Pancreas (tissue), 10 donors: ENCODE data around the gene R3HDM4. TPM values are rescaled to one million over a fixed set of nuclear protein-coding genes. Genes with fewer than 3 reads are reported as not detected.

Experiments
- ATAC-seq, 4 donors: fragments of 200-7000 bp; cut with Tn5 transposase; one replicate each; pipeline versions ENCODE4 v1.8.0 to v1.9.1; 2020; ENCODE audit warnings: mild to moderate bottlenecking in 4 of 4, moderate library complexity in 4 of 4
- DNase-seq, 6 donors: peaks; one replicate each; pipeline ENCODE4 v3.0.0-alpha.2; 2020
- FAIRE-seq: peaks from 2 replicates; lab custom pipeline; 2012; peaks lifted over from hg19 to GRCh38; lab: Jason Lieb, UNC
- H3K27ac ChIP-seq, 4 donors: fragments of 200-600 bp; sonication (generic); 1 replicate in 3 of 4; 2 replicates in 1 of 4; pipeline versions ENCODE4 v1.5.0 to v1.8.0; 2020
- H3K27me3 ChIP-seq, 4 donors: fragments of 200-600 bp; one replicate each; pipeline ENCODE4 v1.8.0; 2021
- H3K36me3 ChIP-seq, 3 donors: fragments of 200-600 bp; sonication (generic) in 1 of 3; one replicate each; pipeline versions ENCODE4 v1.5.0 to v1.8.0; 2020 to 2021
- H3K4me1 ChIP-seq, 3 donors: fragments of 200-600 bp; one replicate each; pipeline ENCODE4 v1.8.0; 2021
- H3K4me3 ChIP-seq, 4 donors: fragments of 200-600 bp; sonication (generic) in 2 of 4; one replicate each; pipeline versions ENCODE4 v1.5.0 to v1.8.0; 2020 to 2021
- H3K9me3 ChIP-seq, 4 donors: fragments of 200-600 bp; one replicate each; pipeline ENCODE4 v1.8.0; 2021
- WGBS, 2 donors: extraction: QIAGEN DNeasy Blood & Tissue Kit; methylation state at CpG; one replicate each; pipeline ENCODE4 v1.1.7; 2013; 5-methylcytosine and 5-hydroxymethylcytosine counted together
- intact Hi-C, 3 donors: fragments of 100-400 bp; cut with DNase I; formaldehyde crosslinking; loops; one replicate each; pipeline versions ENCODE4 v1.11.1 to v1.14.2; 2022
- polyA plus RNA-seq, 2 donors: library from polyadenylated mRNA; stranded (reverse); fragments of 200-250 nt; gene quantifications; one replicate each; pipeline ENCODE4 v1.2.3, GENCODE V29; 2013
- total RNA-seq, 6 donors: library from RNA; stranded (reverse); fragmentation: NEBNext Ultra II Directional in 4 of 6; extraction: Animal tissue kit (Norgen Biotek cat#: 25700) in 4 of 6; gene quantifications; one replicate each; pipeline versions ENCODE4 v1.2.1 to v1.2.4, GENCODE V29; 2021 to 2023
- TF ChIP-seq, protein P1 (sequence below), 4 donors: fragments of 200-600 bp; sonication (generic) in 3 of 4; IDR thresholded peaks; one replicate each; pipeline versions ENCODE4 v1.5.0 to v1.8.0; 2021; ENCODE audit warnings: antibody characterized with exemption in 4 of 4
- donor health status: healthy with polysubstance abuse.
- donor health status: DM: no; HTN: no; CAD: no; lungs with moderate emphysema.
- donor health status: DM: no; HTN: no; CAD: no.
- donor health status: control.
- donor health status: control.
- donor health status: Bipolar disorder and iron deficiency.
- donor health status: DM: yes; HTN: yes; CAD: no.
- donor health status: DM: no; HTN: no; CAD: no.
- donor health status: DM: no; HTN: no; CAD: no.
- donor health status: DM: yes; HTN: yes; CAD: no.

The R3HDM4 gene
- total and polyA plus RNA-seq, 8 donors = 21.6 to 57.2 (median 31.8) TPM

DNA sequence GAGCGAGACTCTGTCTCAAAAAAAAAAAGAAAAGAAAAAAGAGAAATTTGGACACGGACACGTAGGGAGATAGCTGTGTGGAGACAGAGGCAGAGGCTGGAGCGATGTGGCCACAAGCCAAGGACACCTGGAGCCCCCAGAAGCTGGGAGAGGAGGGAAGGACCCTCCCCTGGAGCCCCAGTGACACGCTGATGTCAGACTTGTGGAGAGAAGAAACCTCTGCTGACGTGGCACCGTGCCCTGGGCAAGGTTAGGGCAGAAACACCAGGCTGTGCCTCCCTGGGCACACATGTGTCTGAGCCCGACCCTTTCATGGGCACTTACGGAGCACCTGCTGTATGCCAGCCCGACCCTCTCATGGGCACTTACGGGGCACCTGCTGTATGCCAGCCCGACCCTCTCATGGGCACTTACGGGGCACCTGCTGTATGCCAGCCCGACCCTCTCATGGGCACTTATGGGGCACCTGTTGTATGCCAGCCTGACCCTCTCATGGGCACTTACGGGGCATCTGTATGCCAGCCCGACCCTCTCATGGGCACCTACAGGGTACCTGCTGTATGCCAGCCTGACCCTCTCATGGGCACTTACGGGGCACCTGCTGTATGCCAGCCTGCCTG lies 30.6 kb upstream of the R3HDM4 start:
- intact Hi-C loops = loop anchor here in 1 of 3 donors (5.0 kb wide), 1 partner anchor 34 kb away; no protein-coding TSS in a partner anchor
- DNase-seq (peak in 2 of 6 donors; percentile 54 to 76), FAIRE-seq (no peak), ATAC-seq (no peak)
- TF ChIP-seq, protein P1, sequence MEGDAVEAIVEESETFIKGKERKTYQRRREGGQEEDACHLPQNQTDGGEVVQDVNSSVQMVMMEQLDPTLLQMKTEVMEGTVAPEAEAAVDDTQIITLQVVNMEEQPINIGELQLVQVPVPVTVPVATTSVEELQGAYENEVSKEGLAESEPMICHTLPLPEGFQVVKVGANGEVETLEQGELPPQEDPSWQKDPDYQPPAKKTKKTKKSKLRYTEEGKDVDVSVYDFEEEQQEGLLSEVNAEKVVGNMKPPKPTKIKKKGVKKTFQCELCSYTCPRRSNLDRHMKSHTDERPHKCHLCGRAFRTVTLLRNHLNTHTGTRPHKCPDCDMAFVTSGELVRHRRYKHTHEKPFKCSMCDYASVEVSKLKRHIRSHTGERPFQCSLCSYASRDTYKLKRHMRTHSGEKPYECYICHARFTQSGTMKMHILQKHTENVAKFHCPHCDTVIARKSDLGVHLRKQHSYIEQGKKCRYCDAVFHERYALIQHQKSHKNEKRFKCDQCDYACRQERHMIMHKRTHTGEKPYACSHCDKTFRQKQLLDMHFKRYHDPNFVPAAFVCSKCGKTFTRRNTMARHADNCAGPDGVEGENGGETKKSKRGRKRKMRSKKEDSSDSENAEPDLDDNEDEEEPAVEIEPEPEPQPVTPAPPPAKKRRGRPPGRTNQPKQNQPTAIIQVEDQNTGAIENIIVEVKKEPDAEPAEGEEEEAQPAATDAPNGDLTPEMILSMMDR (IDR thresholded peaks at IDR 0.05) = no peak
- peaks cover 10 to 27% (median 17%) of the 10 kb centered on the region in 3 donors for H3K4me1 ChIP-seq
- H3K27me3 ChIP-seq = no peaks in the 10 kb centered on the region
- H3K36me3 ChIP-seq = no peaks in the 10 kb centered on the region
- no peak overlapping the region for H3K4me3 ChIP-seq
- 96 to 98% methylated on average over 17 of the region's 17 CpGs for WGBS, 2 donors
- no peaks in the 10 kb centered on the region for H3K9me3 ChIP-seq
- no peak overlapping the region for H3K27ac ChIP-seq

- ATAC-seq = no peak
- Histone ChIP-seq H3K4me3 (no peak overlapping the region), H3K27ac (no peak overlapping the region), H3K9me3 (no peaks in the 10 kb centered on the region), H3K27me3 (no peaks in the 10 kb centered on the region), H3K4me1 (peaks cover 15 to 32% (median 17%) of the 10 kb centered on the region in 3 donors), H3K36me3 (no peaks in the 10 kb centered on the region)
- intact Hi-C loops = loop anchor here in 1 of 3 donors (5.0 kb wide), 1 partner anchor 35 kb away; no protein-coding TSS in a partner anchor
- FAIRE-seq = no peak
- DNase-seq = peak in 1 of 6 donors; percentile 81
- WGBS, 2 donors = 90 to 93% methylated on average over 32 of the region's 32 CpGs
- TF ChIP-seq, protein P1 (IDR thresholded peaks at IDR 0.05) = no peak
Observed at GRCh38 chr19:942133-942645, 29.2 kb upstream of the R3HDM4 start.

- intact Hi-C loops = loop anchor here in 1 of 3 donors (5.0 kb wide), 1 partner anchor 36 kb away; no protein-coding TSS in a partner anchor
- Histone ChIP-seq H3K4me3 (peak overlapping the region; percentile 2 to 36 (median 20)), H3K27me3 (no peaks in the 10 kb centered on the region), H3K4me1 (peaks cover 15 to 32% (median 17%) of the 10 kb centered on the region in 3 donors), H3K9me3 (no peaks in the 10 kb centered on the region), H3K27ac (peak overlapping the region; percentile 83 to 94 (median 86)), H3K36me3 (no peaks in the 10 kb centered on the region)
- no peak for DNase-seq
- TF ChIP-seq, protein P1 (IDR thresholded peaks at IDR 0.05) = no peak
- 50 to 56% methylated on average over 39 to 45 of the region's 45 CpGs for WGBS, 2 donors
- ATAC-seq = no peak
- no peak for FAIRE-seq
Observed at GRCh38 chr19:941292-942132, 28.5 kb upstream of the R3HDM4 start.

GRCh38 chr19:940591-941291 lies 27.7 kb upstream of the R3HDM4 start:
- DNase-seq (peak; percentile 85 to 95 (median 92)), ATAC-seq (peak; percentile 87 to 90 (median 88)), FAIRE-seq (no peak)
- WGBS, 2 donors = 4 to 8% methylated on average over 34 to 64 of the region's 64 CpGs
- peaks cover 15 to 32% (median 17%) of the 10 kb centered on the region in 3 donors for H3K4me1 ChIP-seq
- no peaks in the 10 kb centered on the region for H3K9me3 ChIP-seq
- H3K27me3 ChIP-seq = no peaks in the 10 kb centered on the region
- peak overlapping the region; percentile 83 to 94 (median 86) for H3K27ac ChIP-seq
- H3K36me3 ChIP-seq = no peaks in the 10 kb centered on the region
- intact Hi-C loops = loop anchor here in 1 of 3 donors (5.0 kb wide), 1 partner anchor 37 kb away; no protein-coding TSS in a partner anchor
- H3K4me3 ChIP-seq = peak overlapping the region; percentile 2 to 36 (median 20)
- TF ChIP-seq, protein P1 (IDR thresholded peaks at IDR 0.05) = no peak
